ENCODE data around the gene ACAP2.

DNA sequence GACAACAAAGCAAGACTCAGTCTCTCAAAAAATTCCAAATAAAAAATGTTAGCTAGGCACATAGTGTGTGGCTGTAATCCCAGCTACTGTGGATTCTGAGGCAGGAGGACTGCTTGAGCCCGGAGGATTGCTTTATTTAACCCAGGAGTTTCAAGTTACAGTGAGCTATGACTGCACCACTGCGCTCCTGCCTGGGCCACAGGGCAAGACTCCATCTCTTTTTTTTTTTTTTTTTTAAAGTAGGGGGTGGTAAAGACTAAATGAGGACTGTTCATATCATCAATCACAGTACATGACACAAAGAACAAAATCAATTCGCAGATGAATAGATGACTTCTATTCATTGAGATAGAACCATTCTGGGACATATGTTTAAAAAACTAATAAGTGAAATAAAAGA lies 48.1 kb downstream of the ACAP2 start:
- TF ChIP-seq, protein P1, sequence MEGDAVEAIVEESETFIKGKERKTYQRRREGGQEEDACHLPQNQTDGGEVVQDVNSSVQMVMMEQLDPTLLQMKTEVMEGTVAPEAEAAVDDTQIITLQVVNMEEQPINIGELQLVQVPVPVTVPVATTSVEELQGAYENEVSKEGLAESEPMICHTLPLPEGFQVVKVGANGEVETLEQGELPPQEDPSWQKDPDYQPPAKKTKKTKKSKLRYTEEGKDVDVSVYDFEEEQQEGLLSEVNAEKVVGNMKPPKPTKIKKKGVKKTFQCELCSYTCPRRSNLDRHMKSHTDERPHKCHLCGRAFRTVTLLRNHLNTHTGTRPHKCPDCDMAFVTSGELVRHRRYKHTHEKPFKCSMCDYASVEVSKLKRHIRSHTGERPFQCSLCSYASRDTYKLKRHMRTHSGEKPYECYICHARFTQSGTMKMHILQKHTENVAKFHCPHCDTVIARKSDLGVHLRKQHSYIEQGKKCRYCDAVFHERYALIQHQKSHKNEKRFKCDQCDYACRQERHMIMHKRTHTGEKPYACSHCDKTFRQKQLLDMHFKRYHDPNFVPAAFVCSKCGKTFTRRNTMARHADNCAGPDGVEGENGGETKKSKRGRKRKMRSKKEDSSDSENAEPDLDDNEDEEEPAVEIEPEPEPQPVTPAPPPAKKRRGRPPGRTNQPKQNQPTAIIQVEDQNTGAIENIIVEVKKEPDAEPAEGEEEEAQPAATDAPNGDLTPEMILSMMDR (IDR thresholded peaks at IDR 0.05), result no peak
- no peak for TF ChIP-seq POLR2A (IDR thresholded peaks at IDR 0.05)
- no peak for TF ChIP-seq EP300 (IDR thresholded peaks at IDR 0.05)
- no peak for TF ChIP-seq POLR2AphosphoS5 (IDR thresholded peaks at IDR 0.05)

Measured in gastroesophageal sphincter (tissue), 3 donors.